Gastroesophageal sphincter (tissue), 3 donors: ENCODE results near the gene GNG4.

Source experiments
- EP300 ChIP-seq: sonication (generic); formaldehyde crosslinking; IDR thresholded peaks from one replicate; pipeline ENCODE4 v1.6.1; 2017; ENCODE audit warnings: antibody characterized with exemption, mild to moderate bottlenecking
- POLR2A ChIP-seq, 2 donors: fragments of 450-650 bp; IDR thresholded peaks; one replicate each; pipeline ENCODE4 v1.6.1; 2017; ENCODE audit warnings: antibody characterized with exemption in 2 of 2, mild to moderate bottlenecking in 2 of 2, moderate library complexity in 1 of 2
- POLR2AphosphoS5 ChIP-seq: sonication (generic); formaldehyde crosslinking; IDR thresholded peaks from one replicate; pipeline ENCODE4 v1.6.1; 2017; ENCODE audit warnings: antibody characterized with exemption
- TF ChIP-seq, protein P1 (sequence below), 4 experiments: fragments of 200-600 bp in 2 of 4; fragments of 450-650 bp in 2 of 4; sonication (generic) in 1 of 4; IDR thresholded peaks; one replicate each; pipeline ENCODE4 v1.5.1; 2017 to 2019; ENCODE audit warnings: antibody characterized with exemption in 4 of 4, mild to moderate bottlenecking in 2 of 4, moderate library complexity in 2 of 4

DNA sequence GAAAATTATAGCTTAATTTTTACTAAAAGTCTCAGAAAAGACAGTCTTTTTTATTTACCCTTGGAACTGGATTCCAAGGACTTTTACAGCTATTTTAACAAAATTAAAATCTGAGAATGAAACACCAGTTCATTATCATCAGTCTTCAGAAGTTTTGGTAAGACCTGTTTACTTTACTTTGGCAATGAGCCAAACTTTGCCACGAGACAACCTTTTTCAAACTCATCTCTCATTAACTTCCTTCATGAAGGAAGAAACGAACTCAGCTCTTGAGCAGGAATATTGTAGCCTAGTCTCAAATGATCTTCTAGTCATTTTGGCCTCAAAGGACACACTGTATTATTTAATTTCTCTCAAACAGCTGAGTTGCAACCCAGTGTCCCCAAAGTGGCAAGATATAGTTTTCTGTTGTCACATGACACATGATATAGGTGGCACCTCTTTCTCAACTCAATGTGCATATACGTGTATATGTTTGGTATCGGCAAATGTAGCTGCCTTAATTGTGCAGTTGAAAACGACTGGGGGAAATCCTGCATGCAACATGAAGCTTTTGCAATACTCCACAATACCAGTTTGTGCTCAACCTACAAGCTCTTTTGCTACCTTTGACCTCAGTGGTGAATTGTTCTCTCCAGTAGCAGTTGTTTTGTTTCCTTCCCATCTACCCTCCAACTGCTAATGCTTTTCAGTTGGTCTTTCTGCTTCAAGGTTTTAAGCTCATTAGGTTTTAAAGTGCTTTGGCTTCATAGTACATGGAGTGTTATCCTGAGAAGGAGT lies 8.4 kb upstream of the GNG4 start:
- TF ChIP-seq POLR2A (IDR thresholded peaks at IDR 0.05): no peak
- TF ChIP-seq, protein P1, sequence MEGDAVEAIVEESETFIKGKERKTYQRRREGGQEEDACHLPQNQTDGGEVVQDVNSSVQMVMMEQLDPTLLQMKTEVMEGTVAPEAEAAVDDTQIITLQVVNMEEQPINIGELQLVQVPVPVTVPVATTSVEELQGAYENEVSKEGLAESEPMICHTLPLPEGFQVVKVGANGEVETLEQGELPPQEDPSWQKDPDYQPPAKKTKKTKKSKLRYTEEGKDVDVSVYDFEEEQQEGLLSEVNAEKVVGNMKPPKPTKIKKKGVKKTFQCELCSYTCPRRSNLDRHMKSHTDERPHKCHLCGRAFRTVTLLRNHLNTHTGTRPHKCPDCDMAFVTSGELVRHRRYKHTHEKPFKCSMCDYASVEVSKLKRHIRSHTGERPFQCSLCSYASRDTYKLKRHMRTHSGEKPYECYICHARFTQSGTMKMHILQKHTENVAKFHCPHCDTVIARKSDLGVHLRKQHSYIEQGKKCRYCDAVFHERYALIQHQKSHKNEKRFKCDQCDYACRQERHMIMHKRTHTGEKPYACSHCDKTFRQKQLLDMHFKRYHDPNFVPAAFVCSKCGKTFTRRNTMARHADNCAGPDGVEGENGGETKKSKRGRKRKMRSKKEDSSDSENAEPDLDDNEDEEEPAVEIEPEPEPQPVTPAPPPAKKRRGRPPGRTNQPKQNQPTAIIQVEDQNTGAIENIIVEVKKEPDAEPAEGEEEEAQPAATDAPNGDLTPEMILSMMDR (IDR thresholded peaks at IDR 0.05): no peak
- no peak for TF ChIP-seq POLR2AphosphoS5
- no peak for TF ChIP-seq EP300
